Neural progenitor cell (in vitro differentiated cells): ENCODE measurements around the gene SCCPDH. TPM values are rescaled to one million over a fixed set of nuclear protein-coding genes. Genes with fewer than 3 reads are reported as not detected.

Experiments used
- DNase-seq: peaks from one replicate; pipeline ENCODE4 v3.0.0-alpha.2; 2016; ENCODE audit warnings: low spot score
- H2AFZ ChIP-seq: fragments of 200-600 bp; sonication (generic); replicated peaks from 2 replicates; pipeline ENCODE4 v1.6.1; 2016; ENCODE audit warnings: antibody characterized with exemption
- H3F3A ChIP-seq: fragments of 200-600 bp; sonication (generic); 2 replicates; pipeline ENCODE4 v1.6.1; 2016; ENCODE audit warnings: antibody characterized with exemption, low read depth
- H3K27ac ChIP-seq: fragments of 200-600 bp; sonication (generic); 2 replicates; pipeline ENCODE4 v1.5.1; 2016; ENCODE audit warnings: mild to moderate bottlenecking
- H3K27me3 ChIP-seq: fragments of 200-600 bp; sonication (generic); 2 replicates; pipeline ENCODE4 v1.6.1; 2016; ENCODE audit warnings: mild to moderate bottlenecking, moderate library complexity
- H3K36me3 ChIP-seq: fragments of 200-600 bp; sonication (generic); 2 replicates; pipeline ENCODE4 v1.5.1; 2016
- H3K4me1 ChIP-seq: fragments of 200-600 bp; sonication (generic); 2 replicates; pipeline ENCODE4 v1.6.1; 2016; ENCODE audit warnings: mixed run types
- H3K4me2 ChIP-seq: fragments of 200-600 bp; sonication (generic); 2 replicates; pipeline ENCODE4 v1.6.1; 2016
- H3K4me3 ChIP-seq: fragments of 200-600 bp; sonication (generic); 2 replicates; pipeline ENCODE4 v1.5.1; 2016
- H3K79me2 ChIP-seq: fragments of 200-600 bp; sonication (generic); 2 replicates; pipeline ENCODE4 v1.6.1; 2016; ENCODE audit warnings: low read depth
- H3K9ac ChIP-seq: fragments of 200-600 bp; sonication (generic); 2 replicates; pipeline ENCODE4 v1.6.1; 2016
- H3K9me3 ChIP-seq: fragments of 200-600 bp; sonication (generic); 2 replicates; pipeline ENCODE4 v1.5.1; 2016; ENCODE audit warnings: low read depth
- H4K20me1 ChIP-seq: fragments of 200-600 bp; sonication (generic); 2 replicates; pipeline ENCODE4 v1.6.1; 2016; ENCODE audit warnings: low read depth
- H3K27ac Mint-ChIP-seq: 3 replicates; pipeline ENCODE4 v1.8.0; 2021; ENCODE audit warnings: mixed read lengths
- H3K27me3 Mint-ChIP-seq: 2 replicates; pipeline ENCODE4 v1.8.0; 2022; ENCODE audit warnings: low read depth, mild to moderate bottlenecking, inconsistent platforms, moderate library complexity, mixed read lengths; ENCODE audit not compliant: insufficient read depth
- H3K36me3 Mint-ChIP-seq: 3 replicates; pipeline ENCODE4 v1.8.0; 2021; ENCODE audit warnings: mixed read lengths
- H3K4me1 Mint-ChIP-seq: 3 replicates; pipeline ENCODE4 v1.8.0; 2021; ENCODE audit warnings: mixed read lengths
- H3K4me3 Mint-ChIP-seq: 3 replicates; pipeline ENCODE4 v1.8.0; 2021; ENCODE audit warnings: mild to moderate bottlenecking, moderate library complexity, mixed read lengths
- H3K9me3 Mint-ChIP-seq: 3 replicates; pipeline ENCODE4 v1.8.0; 2020; ENCODE audit warnings: mixed read lengths
- CTCF ChIP-seq: fragments of 200-600 bp; sonication (generic); IDR thresholded peaks from 2 replicates; pipeline ENCODE4 v1.5.1; 2017; ENCODE audit warnings: antibody characterized with exemption, mild to moderate bottlenecking
- EZH2 ChIP-seq: fragments of 200-600 bp; sonication (generic); IDR thresholded peaks from 2 replicates; pipeline ENCODE4 v1.6.1; 2017; ENCODE audit warnings: antibody characterized with exemption, mild to moderate bottlenecking, moderate library complexity
- EZH2phosphoT487 ChIP-seq: fragments of 200-600 bp; sonication (generic); IDR thresholded peaks from 2 replicates; pipeline ENCODE4 v1.6.1; 2017; ENCODE audit warnings: antibody characterized with exemption
- total RNA-seq: library from RNA; depleted of rRNA; stranded (reverse); fragments of >200 nt; gene quantifications from 2 replicates; pipeline ENCODE4 v1.2.3, GENCODE V29; 2015; ENCODE audit warnings: low replicate concordance

SCCPDH gene
- total RNA-seq, 1 donor from 2014 or later: 56.3 TPM

DNA sequence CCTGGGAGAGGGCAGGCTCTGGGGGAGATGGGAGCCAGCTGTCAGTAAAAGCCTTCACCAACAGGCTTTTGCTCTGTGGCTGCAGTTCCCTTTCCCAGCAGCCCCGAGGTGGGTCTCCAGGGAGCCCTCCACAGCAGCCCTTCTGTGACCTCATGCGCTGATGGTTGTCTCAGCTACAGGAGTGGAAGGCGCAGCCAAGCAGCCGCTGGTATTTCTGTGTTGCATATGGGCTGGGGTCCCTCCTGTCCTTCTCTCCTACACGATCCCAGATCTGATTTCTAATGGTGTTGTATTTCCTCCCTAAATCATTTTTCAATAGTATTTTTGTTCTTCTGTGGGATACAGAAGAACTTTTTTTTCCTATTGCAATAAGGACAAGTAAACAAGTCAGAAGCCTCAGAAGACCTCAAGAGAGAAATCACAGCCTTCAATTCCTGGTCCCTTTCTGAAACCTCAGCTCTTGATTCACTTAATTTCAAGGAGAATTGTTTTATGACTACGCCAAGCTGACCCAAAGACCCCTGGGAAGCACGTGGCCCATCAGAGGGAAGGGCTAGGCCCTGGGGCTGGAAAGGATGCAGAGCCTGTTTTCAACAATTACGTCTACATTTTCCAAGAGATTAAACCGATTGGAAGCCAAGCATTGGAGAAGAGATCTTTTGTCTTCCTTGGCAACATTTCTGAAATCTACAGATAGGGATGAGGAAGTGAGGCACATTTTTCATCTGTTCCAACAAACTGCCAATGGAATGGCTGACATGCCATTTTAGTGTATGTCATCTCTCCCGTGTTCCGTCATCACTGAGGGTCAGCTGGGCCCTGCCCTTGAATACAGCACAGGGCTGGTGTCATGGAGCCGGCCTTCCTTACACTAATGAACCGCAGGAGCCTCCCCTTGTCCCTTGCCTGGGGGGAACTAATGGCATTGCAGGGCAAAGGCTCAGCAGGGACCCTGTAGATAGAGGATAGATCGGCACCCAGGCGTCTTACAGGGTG is 42.0 kb upstream of the SCCPDH start:
- TF ChIP-seq EZH2 (no peak), CTCF (no peak), EZH2phosphoT487 (no peak)
- no peak overlapping the region for H3K27ac ChIP-seq
- Mint-ChIP-seq H3K36me3 (no peaks in the 10 kb centered on the region), H3K4me1 (peaks cover 16% of the 10 kb centered on the region), H3K9me3 (no peaks in the 10 kb centered on the region), H3K27me3 (peaks cover 11% of the 10 kb centered on the region), H3K4me3 (no peak overlapping the region), H3K27ac (no peak overlapping the region)
- H3K27me3 ChIP-seq: no peaks in the 10 kb centered on the region
- H3K79me2 ChIP-seq: no peaks in the 10 kb centered on the region
- no peaks in the 10 kb centered on the region for H3K9me3 ChIP-seq
- no peak overlapping the region for H3K9ac ChIP-seq
- no peak overlapping the region for H3K4me3 ChIP-seq
- no peak overlapping the region for H2AFZ ChIP-seq
- no peak overlapping the region for H3K4me2 ChIP-seq
- DNase-seq: no peak
- no peaks in the 10 kb centered on the region for H3K36me3 ChIP-seq
- H3F3A ChIP-seq: no peaks in the 10 kb centered on the region
- H3K4me1 ChIP-seq: no peaks in the 10 kb centered on the region
- H4K20me1 ChIP-seq: no peaks in the 10 kb centered on the region

DNA sequence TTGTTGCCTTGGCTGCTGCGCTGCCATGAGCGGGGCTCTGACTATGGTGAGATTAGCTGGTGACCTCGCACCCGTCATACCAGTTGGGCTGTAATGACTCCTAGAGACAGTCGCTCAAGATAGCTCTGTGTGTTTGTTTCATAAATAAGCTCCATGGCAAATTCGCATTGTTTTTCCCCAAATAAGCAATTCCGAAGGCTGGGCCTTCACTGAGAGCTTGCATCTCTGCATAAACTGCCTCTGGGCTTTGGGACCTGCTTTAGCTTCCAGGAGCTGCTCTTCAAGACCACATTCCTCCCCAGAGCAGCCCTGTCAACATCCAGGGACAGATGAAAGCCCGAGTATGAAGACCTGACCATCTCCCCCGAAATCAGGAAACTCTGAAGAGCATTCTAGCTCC is 40.7 kb upstream of the SCCPDH start:
- H3K27me3 ChIP-seq: no peaks in the 10 kb centered on the region
- no peaks in the 10 kb centered on the region for H3K9me3 Mint-ChIP-seq
- no peaks in the 10 kb centered on the region for H4K20me1 ChIP-seq
- no peaks in the 10 kb centered on the region for H3K4me1 ChIP-seq
- no peak for DNase-seq
- H3K27ac ChIP-seq: no peak overlapping the region
- no peak overlapping the region for H3K4me3 ChIP-seq
- no peak overlapping the region for H3K27ac Mint-ChIP-seq
- H3K36me3 Mint-ChIP-seq: no peaks in the 10 kb centered on the region
- H3K79me2 ChIP-seq: no peaks in the 10 kb centered on the region
- no peaks in the 10 kb centered on the region for H3K9me3 ChIP-seq
- H3K27me3 Mint-ChIP-seq: peaks cover 11% of the 10 kb centered on the region
- no peaks in the 10 kb centered on the region for H3K36me3 ChIP-seq
- H3K9ac ChIP-seq: no peak overlapping the region
- TF ChIP-seq EZH2 (no peak), CTCF (no peak), EZH2phosphoT487 (no peak)
- no peak overlapping the region for H3K4me2 ChIP-seq
- H3F3A ChIP-seq: no peaks in the 10 kb centered on the region
- no peak overlapping the region for H3K4me3 Mint-ChIP-seq
- no peak overlapping the region for H2AFZ ChIP-seq
- peaks cover 16% of the 10 kb centered on the region for H3K4me1 Mint-ChIP-seq

- TF ChIP-seq EZH2phosphoT487 (no peak), EZH2 (no peak), CTCF (peak; percentile 46)
- no peaks in the 10 kb centered on the region for H3F3A ChIP-seq
- H3K4me3 ChIP-seq: no peak overlapping the region
- no peaks in the 10 kb centered on the region for H3K27me3 ChIP-seq
- H3K79me2 ChIP-seq: no peaks in the 10 kb centered on the region
- H3K36me3 ChIP-seq: no peaks in the 10 kb centered on the region
- no peaks in the 10 kb centered on the region for H4K20me1 ChIP-seq
- H3K4me1 ChIP-seq: no peaks in the 10 kb centered on the region
- H3K9me3 Mint-ChIP-seq: peaks cover 4% of the 10 kb centered on the region
- no peak overlapping the region for H3K4me3 Mint-ChIP-seq
- H3K27ac ChIP-seq: no peak overlapping the region
- H3K9me3 ChIP-seq: no peaks in the 10 kb centered on the region
- peak; percentile 64 for DNase-seq
- no peak overlapping the region for H2AFZ ChIP-seq
- no peak overlapping the region for H3K4me2 ChIP-seq
- H3K4me1 Mint-ChIP-seq: peaks cover 6% of the 10 kb centered on the region
- H3K9ac ChIP-seq: no peak overlapping the region
- H3K36me3 Mint-ChIP-seq: no peaks in the 10 kb centered on the region
- no peak overlapping the region for H3K27ac Mint-ChIP-seq
- peaks cover 9% of the 10 kb centered on the region for H3K27me3 Mint-ChIP-seq
Observed at GRCh38 chr1:246687002-246687401, 37.2 kb upstream of the SCCPDH start.
